Measurements from ENCODE around the gene DOCK2. TPM values are rescaled to one million over a fixed set of nuclear protein-coding genes. Genes with fewer than 3 reads are reported as not detected.

Gene DOCK2
- total RNA-seq, 2 donors from 2014 or later, result 32.1 to 40.3 TPM

DNA sequence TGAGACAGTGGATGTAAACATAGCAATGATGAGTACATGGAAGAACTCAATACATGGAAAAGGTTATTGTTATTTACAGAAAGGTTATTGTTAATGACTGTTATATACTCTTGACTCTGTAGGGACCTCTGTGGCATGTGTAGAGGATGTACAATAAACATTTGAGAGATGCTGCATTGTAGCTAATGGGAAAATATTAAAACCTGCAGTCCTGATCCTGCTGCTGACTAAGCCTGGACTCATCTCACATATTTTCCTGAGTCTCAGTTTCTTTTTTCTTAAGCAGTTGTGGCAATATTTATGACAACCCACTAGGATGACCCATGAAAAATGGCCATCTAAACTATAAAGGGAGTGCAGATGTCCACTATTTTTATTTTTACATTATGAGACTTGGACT, 75.4 kb downstream of the DOCK2 start:
- H3K4me1 ChIP-seq (ENCODE audit: control insufficient read depth in 1 of 2, low read depth in 2 of 2), result no peaks in the 10 kb centered on the region
- H3K4me3 ChIP-seq, result no peak overlapping the region
- no peak for ATAC-seq (ENCODE audit: insufficient number of reproducible peaks, low FRiP score, low read depth)
- no peak for DNase-seq (ENCODE audit: low spot score)
- no peaks in the 10 kb centered on the region for H3K36me3 ChIP-seq
- no peak for TF ChIP-seq CTCF (IDR thresholded peaks at IDR 0.05)
- H3K27ac ChIP-seq, result no peak overlapping the region
- no peaks in the 10 kb centered on the region for H3K9me3 ChIP-seq
- H3K27me3 ChIP-seq (replicated peaks; ENCODE audit: insufficient read depth), result no peaks in the 10 kb centered on the region

GRCh38 chr5:169716287-169716686, 79.2 kb downstream of the DOCK2 start:
- TF ChIP-seq CTCF (IDR thresholded peaks at IDR 0.05), result no peak
- H3K9me3 ChIP-seq, result no peaks in the 10 kb centered on the region
- no peaks in the 10 kb centered on the region for H3K4me1 ChIP-seq (ENCODE audit: control insufficient read depth in 1 of 2, low read depth in 2 of 2)
- DNase-seq (ENCODE audit: low spot score) (no peak), ATAC-seq (ENCODE audit: insufficient number of reproducible peaks, low FRiP score, low read depth) (no peak)
- no peak overlapping the region for H3K4me3 ChIP-seq
- no peaks in the 10 kb centered on the region for H3K27me3 ChIP-seq (replicated peaks; ENCODE audit: insufficient read depth)
- no peaks in the 10 kb centered on the region for H3K36me3 ChIP-seq
- H3K27ac ChIP-seq, result no peak overlapping the region

DNA sequence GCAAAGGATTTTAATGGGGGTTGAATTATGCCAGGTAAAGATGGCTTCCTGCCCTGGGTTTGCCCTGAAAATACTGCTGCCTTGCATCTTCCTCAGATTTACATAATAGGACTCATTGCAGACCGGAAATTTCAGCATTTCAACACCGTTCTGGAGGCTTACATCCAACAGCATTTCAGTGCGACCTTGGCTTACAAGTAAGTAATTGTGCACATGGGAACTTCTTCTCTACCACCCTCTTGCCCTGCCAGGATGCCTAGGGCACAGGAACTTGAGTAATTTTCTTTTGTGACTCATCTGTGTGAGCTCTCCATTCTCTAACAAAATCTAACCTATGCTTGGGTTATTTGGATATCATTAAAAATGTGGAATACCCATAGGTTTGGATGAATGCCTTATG, 80.2 kb downstream of the DOCK2 start:
- H3K4me3 ChIP-seq, result no peak overlapping the region
- H3K27me3 ChIP-seq (replicated peaks; ENCODE audit: insufficient read depth), result no peaks in the 10 kb centered on the region
- DNase-seq (ENCODE audit: low spot score) (no peak), ATAC-seq (ENCODE audit: insufficient number of reproducible peaks, low FRiP score, low read depth) (no peak)
- no peaks in the 10 kb centered on the region for H3K4me1 ChIP-seq (ENCODE audit: control insufficient read depth in 1 of 2, low read depth in 2 of 2)
- no peak for TF ChIP-seq CTCF (IDR thresholded peaks at IDR 0.05)
- no peaks in the 10 kb centered on the region for H3K9me3 ChIP-seq
- no peaks in the 10 kb centered on the region for H3K36me3 ChIP-seq
- H3K27ac ChIP-seq, result no peak overlapping the region

- Histone ChIP-seq H3K4me1 (ENCODE audit: control insufficient read depth in 1 of 2, low read depth in 2 of 2) (no peaks in the 10 kb centered on the region), H3K27me3 (replicated peaks; ENCODE audit: insufficient read depth) (no peaks in the 10 kb centered on the region), H3K27ac (no peak overlapping the region), H3K4me3 (no peak overlapping the region), H3K9me3 (no peaks in the 10 kb centered on the region), H3K36me3 (no peaks in the 10 kb centered on the region)
- TF ChIP-seq CTCF (IDR thresholded peaks at IDR 0.05), result no peak
- DNase-seq (ENCODE audit: low spot score) (no peak), ATAC-seq (ENCODE audit: insufficient number of reproducible peaks, low FRiP score, low read depth) (no peak)
These were observed 82.6 kb downstream of the DOCK2 start for GRCh38 chr5:169719360-169720314.

GRCh38 chr5:169721771-169722170, 84.7 kb downstream of the DOCK2 start:
- ATAC-seq (ENCODE audit: insufficient number of reproducible peaks, low FRiP score, low read depth) (no peak), DNase-seq (ENCODE audit: low spot score) (no peak)
- Histone ChIP-seq H3K36me3 (no peaks in the 10 kb centered on the region), H3K9me3 (no peaks in the 10 kb centered on the region), H3K27me3 (replicated peaks; ENCODE audit: insufficient read depth) (no peaks in the 10 kb centered on the region), H3K27ac (no peak overlapping the region), H3K4me3 (no peak overlapping the region), H3K4me1 (ENCODE audit: control insufficient read depth in 1 of 2, low read depth in 2 of 2) (no peaks in the 10 kb centered on the region)
- no peak for TF ChIP-seq CTCF (IDR thresholded peaks at IDR 0.05)
